Measurements from ENCODE around the gene CARM1.

DNA sequence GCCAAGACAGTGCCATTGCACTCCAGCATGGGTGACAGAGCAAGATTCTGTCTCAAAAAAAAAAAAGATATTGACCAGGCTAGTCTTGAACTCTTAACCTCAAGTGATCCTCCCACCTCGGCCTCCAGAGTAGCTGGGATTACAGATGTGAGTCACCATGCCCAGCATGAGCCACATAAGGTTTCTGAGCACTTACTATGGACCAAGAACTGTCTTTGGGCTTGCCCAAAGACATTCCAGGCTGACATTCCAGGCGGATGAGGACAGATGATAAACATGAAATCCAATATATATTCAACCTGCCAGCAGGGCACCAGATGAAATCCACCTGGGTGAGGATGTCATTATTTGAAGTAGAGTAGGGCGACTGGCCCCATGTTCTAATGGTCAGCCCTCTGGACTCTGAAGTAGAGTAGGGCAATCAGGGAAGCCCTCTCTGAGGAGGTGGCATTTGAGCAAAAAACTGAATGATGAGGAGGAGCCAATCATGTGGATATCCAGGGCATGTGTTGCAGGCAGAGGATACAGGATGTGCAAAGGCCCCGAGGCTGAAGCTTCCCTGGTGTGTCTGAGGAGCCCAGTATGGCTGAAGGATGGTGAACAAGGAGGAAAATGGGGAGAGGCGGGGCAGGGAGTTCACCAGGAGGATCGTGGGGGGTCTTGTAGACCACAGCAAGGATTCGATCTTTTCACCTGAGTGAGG lies 19.1 kb upstream of the CARM1 start:
- TF ChIP-seq CTCF (IDR thresholded peaks at IDR 0.05; ENCODE audit: poor library complexity, severe bottlenecking) (no peak), POLR2AphosphoS5 (IDR thresholded peaks at IDR 0.05) (no peak), TAF1 (IDR thresholded peaks at IDR 0.05; ENCODE audit: low read depth) (no peak), SMC3 (conservative IDR thresholded peaks at IDR 0.05; ENCODE audit: poor library complexity) (no peak), EP300 (conservative IDR thresholded peaks at IDR 0.05; ENCODE audit: poor library complexity, severe bottlenecking) (no peak), EZH2 (IDR thresholded peaks at IDR 0.05; ENCODE audit: borderline replicate concordance, insufficient read depth, low read length, poor library complexity, severe bottlenecking) (no peak), RAD21 (conservative IDR thresholded peaks at IDR 0.05) (no peak), REST (IDR thresholded peaks at IDR 0.05; ENCODE audit: borderline replicate concordance) (no peak), MXI1 (conservative IDR thresholded peaks at IDR 0.05; ENCODE audit: poor library complexity, severe bottlenecking) (no peak)

Data from neural cell (in vitro differentiated cells).